ENCODE data around the gene TMEM247.

- TF ChIP-seq POLR2A (IDR thresholded peaks at IDR 0.05) (no peak), POLR2AphosphoS5 (IDR thresholded peaks at IDR 0.05) (no peak)
Measured at GRCh38 chr2:46504685-46505471, 25.5 kb downstream of the TMEM247 start.
